ENCODE measurements around the gene PRSS35.

The PRSS35 gene

DNA sequence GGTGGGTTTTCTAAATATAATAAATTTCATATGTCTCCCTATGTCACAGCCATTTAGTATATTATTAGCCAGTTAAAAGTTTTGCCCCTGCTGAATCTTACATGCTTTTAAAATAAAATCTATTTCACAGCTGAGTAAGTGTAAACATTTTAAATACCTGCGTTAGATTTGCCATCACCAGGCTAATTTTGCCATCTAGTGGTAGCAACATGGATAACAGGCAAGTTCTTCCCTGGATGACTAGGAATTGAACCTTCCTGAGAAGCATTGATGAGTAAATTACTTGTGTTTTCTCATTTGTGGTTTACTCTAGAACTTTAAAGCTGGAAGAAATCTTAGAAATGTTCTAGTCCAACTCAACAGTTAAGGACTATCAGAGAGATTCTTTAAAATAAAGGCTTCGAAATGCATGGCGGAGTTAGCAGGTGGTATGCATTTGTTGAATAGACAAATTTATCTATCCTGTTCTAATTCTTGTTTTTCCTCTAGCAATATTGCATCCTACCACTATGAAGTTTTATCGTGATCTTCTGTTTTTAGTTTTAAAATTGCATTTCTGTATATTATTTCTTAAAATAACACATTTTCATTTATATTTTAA lies 2.6 kb downstream of the PRSS35 start:
- TF ChIP-seq, protein P1, sequence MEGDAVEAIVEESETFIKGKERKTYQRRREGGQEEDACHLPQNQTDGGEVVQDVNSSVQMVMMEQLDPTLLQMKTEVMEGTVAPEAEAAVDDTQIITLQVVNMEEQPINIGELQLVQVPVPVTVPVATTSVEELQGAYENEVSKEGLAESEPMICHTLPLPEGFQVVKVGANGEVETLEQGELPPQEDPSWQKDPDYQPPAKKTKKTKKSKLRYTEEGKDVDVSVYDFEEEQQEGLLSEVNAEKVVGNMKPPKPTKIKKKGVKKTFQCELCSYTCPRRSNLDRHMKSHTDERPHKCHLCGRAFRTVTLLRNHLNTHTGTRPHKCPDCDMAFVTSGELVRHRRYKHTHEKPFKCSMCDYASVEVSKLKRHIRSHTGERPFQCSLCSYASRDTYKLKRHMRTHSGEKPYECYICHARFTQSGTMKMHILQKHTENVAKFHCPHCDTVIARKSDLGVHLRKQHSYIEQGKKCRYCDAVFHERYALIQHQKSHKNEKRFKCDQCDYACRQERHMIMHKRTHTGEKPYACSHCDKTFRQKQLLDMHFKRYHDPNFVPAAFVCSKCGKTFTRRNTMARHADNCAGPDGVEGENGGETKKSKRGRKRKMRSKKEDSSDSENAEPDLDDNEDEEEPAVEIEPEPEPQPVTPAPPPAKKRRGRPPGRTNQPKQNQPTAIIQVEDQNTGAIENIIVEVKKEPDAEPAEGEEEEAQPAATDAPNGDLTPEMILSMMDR (IDR thresholded peaks at IDR 0.05) = peak; percentile 81
- no peak for TF ChIP-seq ZFX (IDR thresholded peaks at IDR 0.05; ENCODE audit: borderline replicate concordance)
- no peak overlapping the region for H3K27ac ChIP-seq

DNA sequence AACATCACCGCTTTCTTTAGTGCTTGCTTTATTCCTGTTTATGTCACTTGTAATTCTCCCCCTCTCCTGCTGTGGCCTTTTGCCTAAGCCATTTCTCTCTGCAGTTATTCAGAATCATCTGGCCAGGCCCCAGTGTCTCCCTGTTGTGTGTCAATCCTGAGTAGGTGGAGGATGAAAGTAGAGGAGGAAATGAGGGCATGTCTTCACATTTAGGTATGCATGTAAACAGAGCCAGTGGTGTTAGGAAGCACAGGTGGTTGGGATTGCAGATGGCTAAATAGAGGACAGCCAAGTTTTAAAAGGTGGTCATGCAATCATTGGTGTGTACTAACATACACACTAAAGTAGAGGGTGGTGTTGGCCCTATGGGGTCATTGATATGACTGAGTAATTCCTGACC lies 5.2 kb downstream of the PRSS35 start:
- H3K27ac ChIP-seq = no peak overlapping the region
- TF ChIP-seq ZFX (IDR thresholded peaks at IDR 0.05; ENCODE audit: borderline replicate concordance) = no peak
- TF ChIP-seq, protein P1 (IDR thresholded peaks at IDR 0.05) = no peak

DNA sequence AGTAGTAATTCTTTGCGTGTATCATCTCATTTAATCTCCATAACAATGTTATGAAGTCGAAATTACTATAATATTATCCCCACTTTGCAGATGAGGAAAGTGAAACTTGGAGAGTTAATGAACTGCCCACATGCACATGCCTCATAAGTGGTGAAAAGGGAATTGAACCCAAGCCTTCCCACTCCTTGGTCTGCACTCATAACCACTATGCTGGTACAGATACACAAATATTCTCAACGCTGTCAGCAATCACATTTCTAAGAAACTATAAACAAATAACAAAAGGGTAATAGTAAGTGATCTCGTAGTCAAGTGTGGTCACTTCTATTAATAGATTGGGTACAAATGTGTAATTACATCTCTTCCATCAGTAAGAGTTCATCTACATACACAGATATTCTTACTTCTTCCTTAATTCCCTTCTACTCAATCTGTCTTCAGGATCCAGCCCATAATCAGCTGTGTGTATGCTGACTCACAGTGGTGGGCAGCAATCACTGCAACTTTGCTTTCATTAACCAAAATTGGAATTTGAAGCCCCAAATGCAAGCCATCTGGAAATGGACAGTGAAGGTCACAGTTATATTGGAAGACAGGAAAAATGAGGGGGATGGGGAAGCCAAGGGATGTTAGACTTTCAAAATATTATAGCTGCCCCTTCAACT lies 6.6 kb downstream of the PRSS35 start:
- no peak for TF ChIP-seq ZFX (IDR thresholded peaks at IDR 0.05; ENCODE audit: borderline replicate concordance)
- TF ChIP-seq, protein P1 (IDR thresholded peaks at IDR 0.05) = no peak; the same call in 1 of the 2 replicates
- H3K27ac ChIP-seq = no peak overlapping the region

DNA sequence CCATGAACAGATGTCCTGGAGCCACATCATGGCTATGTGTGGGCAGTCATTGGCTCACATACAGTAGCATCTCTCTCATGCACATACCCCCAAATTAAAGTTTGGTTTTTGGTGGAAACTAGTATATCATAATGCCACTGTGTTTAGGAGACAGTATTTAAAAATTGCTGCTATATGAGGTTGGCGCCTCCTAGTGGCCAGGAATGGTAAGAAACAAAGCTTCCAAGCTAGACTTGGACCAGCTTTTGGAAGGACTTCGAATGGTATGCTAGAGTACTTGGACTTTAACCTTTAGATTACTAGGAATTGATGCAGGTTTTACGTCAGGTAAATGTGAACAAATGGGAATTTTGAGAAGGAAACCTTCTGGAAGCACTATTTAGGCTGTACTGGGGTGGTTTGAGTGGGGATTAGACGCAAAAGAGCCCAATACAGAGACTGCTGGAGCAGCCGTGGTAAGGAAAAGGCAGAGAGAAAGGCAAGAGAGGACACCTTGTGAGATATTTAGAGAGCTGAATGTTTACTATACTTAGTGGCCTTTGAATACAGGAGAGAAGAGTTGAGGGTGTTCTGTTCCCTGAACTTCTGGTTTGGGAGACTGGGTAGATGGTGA lies 23.8 kb downstream of the PRSS35 start:
- H3K27ac ChIP-seq = no peak overlapping the region
- no peak for TF ChIP-seq ZFX (IDR thresholded peaks at IDR 0.05; ENCODE audit: borderline replicate concordance)
- TF ChIP-seq, protein P1 (IDR thresholded peaks at IDR 0.05) = peak; percentile 92

DNA sequence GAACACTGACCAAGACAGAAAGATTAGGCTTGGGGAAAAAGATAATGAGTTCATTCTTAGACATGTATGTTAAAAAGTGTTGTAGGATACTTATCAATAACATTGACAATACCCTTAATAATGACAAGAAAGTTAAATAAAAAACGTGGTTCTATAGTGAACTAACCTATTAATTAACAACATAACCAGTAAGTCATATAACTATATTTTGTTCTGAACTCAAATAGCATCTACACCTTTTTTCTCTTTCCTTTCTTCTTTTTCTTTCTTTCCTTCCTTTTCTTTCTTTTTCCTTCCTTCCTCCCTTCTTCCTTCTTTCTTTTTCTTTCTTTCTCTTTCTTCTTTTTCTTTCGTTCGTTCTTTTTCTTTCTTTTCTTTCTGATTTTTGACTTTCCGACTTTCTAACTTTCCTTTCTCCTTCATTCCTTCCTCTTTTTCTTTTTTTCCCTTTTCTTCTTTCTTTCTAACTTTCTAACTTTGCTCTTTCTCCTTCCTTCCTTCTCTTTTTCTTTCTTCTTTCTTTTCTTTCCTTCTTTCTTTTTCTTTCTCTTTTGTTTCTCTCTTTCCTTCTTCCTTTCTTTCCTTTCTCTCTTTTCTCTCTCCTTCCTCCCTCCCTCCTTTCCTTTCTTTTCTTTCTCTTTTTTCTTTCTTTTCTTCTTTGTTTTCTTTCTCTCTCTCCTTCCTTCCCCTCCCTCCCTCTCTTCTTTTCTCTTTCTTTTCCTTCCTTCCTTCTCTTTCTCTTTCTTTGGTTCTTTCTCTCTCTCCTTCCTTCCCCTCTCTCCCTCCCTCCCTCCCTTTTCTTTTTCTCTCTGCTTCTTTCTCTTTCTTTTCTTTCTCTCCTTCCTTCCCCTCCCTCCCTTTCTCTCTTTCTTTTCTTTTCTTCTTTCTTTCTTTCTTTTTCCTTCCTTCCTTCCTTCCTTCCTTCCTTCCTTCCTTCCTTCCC lies 24.6 kb downstream of the PRSS35 start:
- TF ChIP-seq, protein P1 (IDR thresholded peaks at IDR 0.05) = no peak
- TF ChIP-seq ZFX (IDR thresholded peaks at IDR 0.05; ENCODE audit: borderline replicate concordance) = no peak
- H3K27ac ChIP-seq = no peak overlapping the region

DNA sequence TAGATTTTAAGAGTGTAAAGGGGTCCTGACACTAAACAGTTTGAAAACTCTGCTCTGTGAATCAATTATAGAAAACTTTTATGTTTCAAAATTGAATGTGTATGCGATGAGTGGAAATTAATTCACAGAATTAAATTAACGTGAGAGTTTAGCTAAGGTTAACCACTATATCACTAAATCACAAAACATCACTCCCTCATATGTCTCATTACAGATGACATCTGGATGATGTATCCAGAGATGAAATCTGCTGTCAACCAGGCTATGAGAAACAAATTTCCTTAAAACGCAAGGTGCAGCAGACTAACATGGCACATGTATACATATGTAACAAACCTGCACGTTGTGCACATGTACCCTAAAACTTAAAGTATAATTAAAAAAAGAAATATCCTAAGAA lies 27.3 kb downstream of the PRSS35 start:
- no peak overlapping the region for H3K27ac ChIP-seq
- TF ChIP-seq, protein P1 (IDR thresholded peaks at IDR 0.05) = no peak
- no peak for TF ChIP-seq ZFX (IDR thresholded peaks at IDR 0.05; ENCODE audit: borderline replicate concordance)

All from 22Rv1 (cell line).